ENCODE results near the gene ABCG1.
"Not testable (repeated sequence)": the region's sequence is repeated elsewhere in the genome, so short reads cannot be mapped to it uniquely, and the experiment has no call there.

Gene ABCG1

GRCh38 chr21:42276526-42277154 is 57.7 kb downstream of the ABCG1 start:
- no peak for DNase-seq

DNA sequence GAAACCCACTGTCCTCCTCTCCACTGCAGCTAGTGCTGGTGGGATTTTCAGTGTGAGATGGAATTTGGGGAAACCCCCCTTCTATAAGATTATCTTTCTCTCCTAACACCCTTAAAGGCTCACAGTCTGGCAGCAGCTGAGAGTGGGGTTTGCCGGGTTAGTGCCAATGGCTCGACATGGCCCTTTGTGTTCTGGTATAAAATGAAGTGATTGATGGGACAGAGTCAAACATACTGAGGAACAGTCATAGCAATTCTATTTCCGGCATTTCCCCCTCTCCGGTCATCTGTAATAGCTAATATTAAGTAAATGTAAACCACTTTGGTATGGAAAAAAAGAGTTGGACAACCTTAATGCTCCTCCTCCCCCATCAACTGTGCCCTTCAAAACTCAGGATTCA is 58.7 kb downstream of the ABCG1 start:
- no peak for DNase-seq

DNA sequence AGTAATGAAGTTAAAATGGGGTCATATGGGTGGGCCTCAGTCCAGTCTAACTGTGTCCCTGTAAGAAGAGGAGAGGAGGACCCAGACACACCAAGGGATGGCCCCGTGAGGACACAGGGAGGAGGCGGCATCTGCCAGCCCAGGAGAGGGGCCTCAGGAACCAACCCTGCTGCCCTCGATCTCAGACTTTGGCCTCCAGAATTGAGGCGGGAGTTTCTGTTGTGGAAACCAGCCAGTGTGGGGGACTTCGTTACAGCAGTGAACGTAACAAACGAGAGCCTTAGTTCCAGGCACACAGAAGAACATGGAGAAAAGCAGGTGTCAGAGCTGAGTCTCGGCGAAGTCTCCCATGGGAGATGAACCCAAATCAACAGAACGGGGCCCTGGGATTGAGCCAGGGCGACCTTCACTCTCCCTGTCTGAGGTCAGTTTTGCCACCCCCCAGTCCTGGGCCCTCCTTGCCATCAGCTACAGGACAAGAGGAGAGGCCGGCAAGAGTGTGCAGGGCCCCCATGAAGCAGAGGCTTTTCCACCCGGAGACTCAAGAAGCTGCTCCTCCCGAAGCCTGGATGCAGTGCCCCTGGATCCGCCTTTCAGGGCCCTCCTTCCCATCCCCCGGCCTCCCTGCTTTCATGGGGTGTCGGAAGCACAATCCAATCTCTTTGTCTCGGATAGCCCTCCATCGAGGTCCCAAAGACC is 59.7 kb downstream of the ABCG1 start:
- no peak for DNase-seq

- no peak for DNase-seq
Measured at GRCh38 chr21:42279341-42279871, 60.5 kb downstream of the ABCG1 start.

DNA sequence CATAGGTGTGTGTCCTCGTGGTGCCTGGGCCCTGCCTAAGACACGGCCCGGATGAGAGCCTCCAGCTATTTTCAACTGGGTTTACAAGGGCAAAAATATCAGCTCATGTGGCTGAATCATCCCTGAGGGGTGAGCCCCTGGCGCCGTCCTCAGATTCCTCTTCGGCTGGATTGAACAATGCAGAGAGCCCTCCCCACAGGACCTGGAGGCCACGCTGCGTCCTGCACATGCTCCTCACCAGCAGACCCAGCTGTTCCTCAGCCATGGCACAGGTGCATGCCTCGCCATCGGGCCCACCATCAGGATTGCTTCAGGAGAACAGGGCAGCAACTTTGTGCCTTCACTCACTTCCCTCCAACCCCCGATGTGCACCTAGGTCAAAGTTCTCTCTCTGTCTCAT is 60.9 kb downstream of the ABCG1 start:
- no peak for DNase-seq

DNA sequence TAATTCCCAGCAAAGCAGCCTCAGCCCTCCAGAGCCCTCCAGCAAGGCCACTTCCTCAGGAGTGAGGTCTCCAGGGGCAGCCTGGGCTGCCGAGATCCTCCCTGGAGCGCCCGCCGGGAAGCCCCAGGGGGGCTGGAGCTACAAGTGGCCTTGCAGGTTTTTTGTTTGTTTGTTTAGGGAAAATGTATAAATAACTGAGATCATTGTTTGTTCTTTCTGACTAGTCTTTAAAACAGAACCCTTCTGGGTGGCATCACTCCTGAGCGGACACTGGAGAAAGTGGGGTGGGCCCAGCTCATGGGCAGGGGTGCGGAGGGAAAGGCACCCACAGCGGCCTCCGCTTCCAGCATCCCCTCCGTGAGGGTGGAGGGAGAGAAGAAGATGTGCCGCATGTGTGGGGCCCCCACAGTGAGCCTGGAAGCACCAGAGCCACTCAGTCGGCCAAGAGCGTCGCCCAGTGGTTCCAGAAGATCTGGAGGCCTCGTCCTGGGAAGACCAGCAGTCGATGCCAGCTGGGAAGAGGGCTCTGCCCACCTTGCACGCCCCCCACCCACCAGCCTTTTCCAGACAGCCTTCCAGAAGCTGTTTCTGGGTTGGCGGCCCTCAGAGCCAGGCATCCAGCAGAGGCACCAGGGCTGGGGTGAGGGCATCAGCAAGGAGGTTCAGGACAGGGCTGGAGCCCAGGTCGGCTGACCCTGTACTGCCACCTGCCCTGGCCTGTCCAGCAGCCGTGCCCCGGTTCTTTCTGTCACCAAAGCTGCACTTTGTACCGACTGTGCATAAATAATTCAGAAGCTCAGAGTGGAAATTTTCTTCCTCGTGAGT is 61.6 kb downstream of the ABCG1 start:
- DNase-seq, result no peak

- no peak for DNase-seq
Measured at GRCh38 chr21:42281181-42281680, 62.3 kb downstream of the ABCG1 start.

DNA sequence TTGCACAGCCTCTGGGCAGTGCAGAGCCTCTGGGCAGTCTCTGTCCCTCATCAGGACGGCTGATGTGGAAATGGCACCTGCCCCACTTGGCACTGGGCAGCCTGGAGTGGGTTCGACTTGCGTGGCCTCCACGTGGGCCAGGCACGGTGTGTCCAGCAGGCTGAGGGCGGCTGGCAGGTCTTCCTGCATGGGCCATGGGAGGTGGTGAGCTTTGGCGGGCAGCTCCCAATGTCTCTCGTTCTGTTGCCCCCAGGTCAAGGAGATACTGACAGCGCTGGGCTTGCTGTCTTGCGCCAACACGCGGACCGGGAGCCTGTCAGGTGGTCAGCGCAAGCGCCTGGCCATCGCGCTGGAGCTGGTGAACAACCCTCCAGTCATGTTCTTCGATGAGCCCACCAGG is 63.1 kb downstream of the ABCG1 start:
- no peak for DNase-seq

DNA sequence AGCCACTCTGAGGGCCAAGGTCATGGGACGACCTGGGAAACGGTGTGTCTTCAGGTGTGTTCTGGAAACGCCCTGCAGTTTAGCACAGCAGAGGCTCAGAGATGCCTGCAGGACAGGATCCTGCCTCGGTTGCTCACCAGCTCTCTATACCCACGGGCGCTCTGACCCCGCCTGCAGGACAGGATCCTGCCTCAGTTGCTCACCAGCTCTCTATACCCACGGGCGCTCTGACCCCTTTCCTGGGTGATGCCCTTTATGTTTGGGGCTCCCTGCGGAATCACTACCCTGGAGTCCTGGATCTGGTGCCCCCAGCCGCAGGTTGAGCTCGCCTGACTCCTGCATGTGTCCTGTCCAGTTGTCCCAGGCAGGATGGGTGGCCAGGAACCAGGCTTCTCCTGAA is 63.8 kb downstream of the ABCG1 start:
- no peak for DNase-seq

DNA sequence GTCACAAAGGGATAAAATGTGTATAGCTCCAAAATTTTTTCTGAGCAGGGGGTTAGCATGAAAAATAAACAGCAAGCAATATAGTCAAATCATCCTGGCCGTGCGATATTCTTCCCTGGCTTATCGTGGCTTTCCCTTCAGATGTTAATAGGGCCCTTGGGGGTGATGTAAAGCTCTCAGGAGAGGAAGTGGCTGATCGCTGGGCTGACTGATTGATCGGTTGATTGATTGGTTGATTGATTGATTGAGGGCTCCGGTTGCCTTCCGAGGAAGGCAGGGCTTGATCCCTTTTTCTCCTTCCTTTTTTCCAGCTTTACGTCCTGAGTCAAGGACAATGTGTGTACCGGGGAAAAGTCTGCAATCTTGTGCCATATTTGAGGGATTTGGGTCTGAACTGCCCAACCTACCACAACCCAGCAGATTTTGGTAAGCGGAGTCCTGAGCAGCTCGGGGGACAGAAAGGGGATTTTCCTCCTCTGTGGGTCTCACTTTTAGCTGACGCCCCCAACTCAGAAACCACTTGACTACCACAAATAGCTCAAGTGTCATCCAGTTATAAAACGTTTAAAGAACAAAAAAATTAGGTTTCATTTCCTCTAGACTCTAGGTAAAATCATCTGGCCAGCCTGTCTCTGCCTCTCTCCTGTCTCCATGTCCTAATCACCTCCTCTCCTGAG is 66.8 kb downstream of the ABCG1 start:
- DNase-seq, result no peak

GRCh38 chr21:42286416-42286815 is 67.5 kb downstream of the ABCG1 start:
- no peak for DNase-seq

DNA sequence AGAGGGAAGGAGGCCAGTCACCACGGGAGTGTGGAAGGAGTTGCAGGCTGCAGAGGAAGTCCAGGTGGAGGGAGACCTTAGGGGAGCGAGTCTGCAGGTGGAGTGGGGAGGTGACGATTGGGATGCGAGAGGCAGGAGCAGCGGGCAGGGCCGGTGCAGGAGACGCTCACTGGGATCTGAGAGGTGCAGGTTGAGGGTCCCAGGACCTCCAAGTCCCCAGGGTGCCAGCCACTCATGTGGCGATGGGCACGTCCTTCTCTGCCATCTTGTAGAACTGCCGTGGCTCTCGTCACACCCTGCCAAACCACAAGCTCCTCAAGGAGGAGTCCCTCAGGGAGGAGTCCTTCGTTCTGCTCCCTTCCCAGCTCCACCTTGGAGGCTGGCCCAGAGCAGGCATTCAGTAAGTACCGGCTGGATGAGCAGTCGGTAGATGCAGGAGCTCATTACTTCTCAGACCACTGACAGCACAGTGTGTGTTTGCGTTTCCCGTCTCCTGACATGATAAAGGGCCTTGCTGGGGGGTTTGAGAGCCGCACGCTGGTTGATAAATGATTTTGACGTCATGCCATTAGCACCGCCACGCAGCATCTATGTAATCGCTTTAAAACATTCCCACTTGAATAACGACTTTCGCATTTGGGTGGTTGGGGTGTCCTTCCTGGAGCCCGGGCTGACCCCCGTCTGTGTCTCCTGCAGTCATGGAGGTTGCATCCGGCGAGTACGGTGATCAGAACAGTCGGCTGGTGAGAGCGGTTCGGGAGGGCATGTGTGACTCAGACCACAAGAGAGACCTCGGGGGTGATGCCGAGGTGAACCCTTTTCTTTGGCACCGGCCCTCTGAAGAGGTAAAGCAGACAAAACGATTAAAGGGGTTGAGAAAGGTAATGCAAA is 68.5 kb downstream of the ABCG1 start:
- no peak for DNase-seq

DNA sequence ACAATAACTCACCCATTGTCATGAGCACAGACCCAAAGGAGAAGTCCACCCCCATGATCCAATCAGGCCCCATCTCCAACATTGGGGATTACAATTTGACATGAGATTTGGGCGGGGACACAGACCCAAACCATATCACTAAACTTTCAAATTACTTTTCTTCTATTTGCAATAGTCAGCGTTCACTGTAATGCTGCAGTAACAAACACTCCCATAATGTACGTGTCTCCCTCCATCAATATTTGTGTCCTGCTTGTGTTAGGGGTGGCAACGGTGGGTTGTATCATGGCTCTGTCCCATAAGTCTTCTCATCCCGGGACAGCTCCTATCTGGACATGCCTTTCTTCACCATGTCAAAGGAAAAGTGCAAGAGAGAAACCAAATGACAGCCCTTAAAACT is 70.0 kb downstream of the ABCG1 start:
- DNase-seq, result no peak

DNA sequence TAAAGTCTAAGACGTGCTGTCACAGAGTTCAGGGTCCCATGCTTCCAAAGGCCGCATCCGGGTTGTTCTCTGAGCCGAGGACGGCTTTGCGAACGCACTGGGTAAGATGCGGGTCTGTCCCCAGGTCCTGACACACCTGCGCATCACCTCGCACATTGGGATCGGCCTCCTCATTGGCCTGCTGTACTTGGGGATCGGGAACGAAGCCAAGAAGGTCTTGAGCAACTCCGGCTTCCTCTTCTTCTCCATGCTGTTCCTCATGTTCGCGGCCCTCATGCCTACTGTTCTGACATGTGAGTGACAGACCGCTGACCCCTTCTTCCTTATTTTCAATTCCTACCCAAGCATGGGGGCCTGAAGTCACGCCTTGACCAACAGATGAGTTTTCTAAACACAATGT is 71.0 kb downstream of the ABCG1 start:
- no peak for DNase-seq

- DNase-seq, result no peak
Measured at GRCh38 chr21:42290505-42290904, 71.6 kb downstream of the ABCG1 start.

- no peak for DNase-seq
Measured at GRCh38 chr21:42291003-42291750, 72.2 kb downstream of the ABCG1 start.

DNA sequence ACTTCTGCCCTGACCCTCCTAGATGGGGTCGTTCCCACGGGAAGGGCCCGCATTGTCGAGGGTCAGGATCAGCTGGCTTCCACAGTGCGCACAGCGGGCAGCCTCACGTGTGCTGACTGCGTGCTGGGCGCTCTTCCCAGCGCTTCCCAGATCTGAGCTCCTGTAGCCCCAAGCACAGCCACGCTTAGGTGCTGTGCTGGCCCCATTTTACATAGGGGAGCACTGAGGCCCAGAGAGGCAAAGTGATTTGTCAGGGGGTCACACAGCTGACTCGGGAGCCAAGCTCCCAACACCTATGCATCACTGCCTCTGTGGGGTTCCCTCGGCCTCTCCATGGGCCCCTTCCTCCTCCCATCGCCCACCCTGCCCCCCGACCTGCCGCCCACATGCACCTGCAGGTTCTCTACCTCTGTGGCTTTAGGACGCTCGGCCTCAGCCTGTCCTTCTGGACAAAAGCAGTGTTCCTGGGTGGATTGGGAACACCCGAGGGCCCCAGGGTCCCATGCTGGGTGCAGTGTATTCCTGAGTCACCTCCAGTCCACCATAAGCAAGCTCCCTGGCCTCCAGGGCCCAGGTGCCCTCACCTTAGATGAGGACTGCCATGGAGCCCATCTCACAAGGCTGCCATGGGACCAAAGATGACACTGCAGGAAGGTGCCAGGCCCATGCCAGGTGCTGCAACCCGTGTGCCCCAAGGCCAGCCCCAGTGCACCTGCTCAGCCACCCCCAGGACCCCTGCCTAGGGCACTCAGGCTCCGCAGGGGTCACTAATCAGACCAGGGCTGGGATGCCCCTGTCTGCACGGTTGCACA is 73.0 kb downstream of the ABCG1 start:
- no peak for DNase-seq

DNA sequence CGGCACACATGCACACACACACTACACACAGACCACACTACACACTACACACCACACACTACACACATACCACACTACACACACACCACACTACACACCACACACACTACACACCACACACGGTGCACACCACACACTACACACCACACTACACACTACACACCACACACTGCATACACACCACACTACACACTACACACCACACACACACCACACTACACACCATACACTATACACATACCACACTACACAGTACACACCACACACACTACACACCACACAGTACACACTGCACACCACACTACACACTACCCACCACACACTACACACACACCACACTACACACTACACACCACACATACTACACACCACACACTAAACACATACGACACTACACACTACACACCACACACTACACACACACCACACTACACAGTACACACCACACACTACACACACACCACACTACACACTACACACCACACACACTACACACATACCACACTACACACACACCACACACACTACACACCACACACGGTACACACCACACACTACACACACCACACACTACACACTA is 73.7 kb downstream of the ABCG1 start:
- not testable (repeated sequence) for DNase-seq

DNA sequence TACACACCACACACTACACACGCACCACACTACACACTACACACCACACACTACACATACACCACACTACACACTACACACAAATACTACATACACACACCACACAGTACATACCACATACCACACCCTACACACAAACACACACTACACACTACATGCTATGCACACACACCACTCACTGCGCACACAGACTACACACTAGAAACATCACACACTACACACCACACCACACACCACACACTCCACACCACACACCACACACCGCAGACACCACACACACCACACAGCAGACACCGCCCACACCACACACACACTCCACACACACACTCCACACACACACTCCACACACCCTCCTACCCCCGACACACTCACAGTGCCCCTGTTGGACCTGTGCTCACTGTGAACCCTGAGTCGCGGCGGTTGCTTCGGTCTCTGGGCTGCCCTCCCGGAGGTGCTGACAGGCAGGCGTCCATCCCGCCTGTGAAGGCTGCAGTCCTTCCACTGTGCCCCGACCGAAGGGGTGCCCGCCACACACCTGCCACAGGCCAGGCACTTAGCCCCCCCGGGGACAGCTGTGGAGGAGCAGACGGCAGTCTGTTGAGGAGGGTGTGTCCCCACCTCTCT is 74.8 kb downstream of the ABCG1 start:
- no peak for DNase-seq

Measured in hematopoietic multipotent progenitor cell treated with erythropoietin and hydrocortisone succinate and interleukin-3 and kit ligand, for 6 days (in vitro differentiated cells).